HG02623 (cell line): ENCODE measurements around the gene TUBA1C.
A peak's percentile ranks its signal among the peaks of the same experiment; 100 is the strongest.
"Not testable (repeated sequence)": the region's sequence is repeated elsewhere in the genome, so short reads cannot be mapped to it uniquely, and the experiment has no call there.

Source experiments
- ATAC-seq: cut with Tn5 transposase; IDR thresholded peaks from one replicate; pipeline ENCODE4 v1.9.1; 2021; ENCODE audit warnings: moderate library complexity; ENCODE audit not compliant: unreplicated experiment

Gene TUBA1C

GRCh38 chr12:49255456-49255855, 9.4 kb upstream of the TUBA1C start:
- not testable (repeated sequence) for ATAC-seq

GRCh38 chr12:49255857-49256637, 8.8 kb upstream of the TUBA1C start:
- no peak for ATAC-seq

GRCh38 chr12:49257508-49258184, 7.2 kb upstream of the TUBA1C start:
- not testable (repeated sequence) for ATAC-seq

GRCh38 chr12:49259452-49259851, 5.4 kb upstream of the TUBA1C start:
- ATAC-seq, result no peak

DNA sequence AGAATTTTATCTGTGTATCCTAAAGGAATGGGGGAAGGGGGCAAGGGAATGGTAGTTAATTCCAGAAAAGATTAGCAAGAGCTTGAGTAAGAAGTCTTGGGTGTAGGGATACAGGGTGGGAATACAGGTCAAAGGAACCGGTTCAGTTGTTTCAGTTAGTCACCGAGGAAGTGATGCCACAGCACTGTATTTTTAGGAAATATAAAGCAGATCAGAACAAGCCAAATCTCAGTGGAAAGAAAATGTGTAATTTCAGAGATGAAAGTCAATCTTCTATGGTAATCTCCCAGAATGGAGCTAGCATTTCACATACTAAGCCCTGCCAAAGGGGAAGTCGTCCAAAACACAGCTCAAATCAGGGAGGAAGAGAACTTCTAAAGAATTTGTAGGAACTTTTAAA, 4.7 kb upstream of the TUBA1C start:
- no peak for ATAC-seq

GRCh38 chr12:49260571-49261363, 4.1 kb upstream of the TUBA1C start:
- ATAC-seq, result no peak

DNA sequence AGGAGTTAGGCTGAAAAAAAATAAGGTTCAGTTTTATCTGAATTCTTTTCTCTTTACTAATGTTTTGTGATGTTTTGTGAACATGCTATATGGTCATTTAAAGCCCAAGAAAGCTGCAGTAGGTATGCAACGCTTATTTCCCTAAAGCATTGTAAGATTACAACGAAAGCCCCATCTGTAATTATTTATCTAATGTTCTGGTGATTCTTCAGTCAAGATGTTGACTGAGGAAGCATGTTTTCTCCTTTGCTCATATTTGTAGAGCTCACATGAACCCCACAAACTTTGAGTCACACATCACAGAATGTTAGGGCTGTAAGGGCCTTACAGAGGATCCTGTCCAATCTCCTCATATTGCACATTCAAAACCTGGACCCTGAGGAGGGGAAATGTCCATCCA, 3.2 kb upstream of the TUBA1C start:
- no peak for ATAC-seq

- no peak for ATAC-seq
These were observed 1.5 kb upstream of the TUBA1C start for GRCh38 chr12:49263400-49263763.

DNA sequence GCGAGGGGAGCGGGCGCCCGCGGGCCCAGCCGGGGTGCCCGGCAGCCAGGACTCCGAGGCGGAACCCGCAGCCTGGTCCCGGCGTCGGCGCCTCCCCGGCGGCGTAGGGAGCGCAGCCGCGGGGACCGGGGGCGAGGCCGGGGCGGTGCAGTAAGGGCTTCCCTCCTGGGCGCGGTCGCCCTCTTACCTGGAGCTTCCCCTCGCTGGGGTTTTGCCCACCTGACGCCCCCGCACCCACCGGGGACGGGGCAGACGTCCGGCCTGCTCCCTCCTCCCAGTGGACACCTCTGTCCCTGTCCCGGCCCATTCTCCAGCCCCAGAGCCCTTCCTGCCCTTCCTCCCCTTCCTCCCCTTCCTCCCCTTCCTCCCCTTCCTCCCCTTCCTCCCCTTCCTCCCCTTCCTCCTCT, 413 bp upstream of the TUBA1C start:
- ATAC-seq, result peak; percentile 11

DNA sequence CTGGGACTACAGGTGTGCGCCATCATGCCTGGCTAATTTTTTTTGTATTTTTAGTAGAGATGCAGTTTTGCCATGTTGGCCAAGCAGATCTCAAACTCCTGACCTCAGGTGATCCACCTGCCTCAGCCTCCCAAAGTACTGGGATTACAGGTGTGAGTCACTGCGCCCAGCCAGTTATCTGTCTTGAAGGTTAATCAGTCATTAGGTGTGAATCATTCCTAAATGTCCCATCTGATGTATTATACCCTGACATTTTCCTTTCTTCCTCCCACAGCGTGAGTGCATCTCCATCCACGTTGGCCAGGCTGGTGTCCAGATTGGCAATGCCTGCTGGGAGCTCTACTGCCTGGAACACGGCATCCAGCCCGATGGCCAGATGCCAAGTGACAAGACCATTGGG, 4.3 kb downstream of the TUBA1C start:
- not testable (repeated sequence) for ATAC-seq

DNA sequence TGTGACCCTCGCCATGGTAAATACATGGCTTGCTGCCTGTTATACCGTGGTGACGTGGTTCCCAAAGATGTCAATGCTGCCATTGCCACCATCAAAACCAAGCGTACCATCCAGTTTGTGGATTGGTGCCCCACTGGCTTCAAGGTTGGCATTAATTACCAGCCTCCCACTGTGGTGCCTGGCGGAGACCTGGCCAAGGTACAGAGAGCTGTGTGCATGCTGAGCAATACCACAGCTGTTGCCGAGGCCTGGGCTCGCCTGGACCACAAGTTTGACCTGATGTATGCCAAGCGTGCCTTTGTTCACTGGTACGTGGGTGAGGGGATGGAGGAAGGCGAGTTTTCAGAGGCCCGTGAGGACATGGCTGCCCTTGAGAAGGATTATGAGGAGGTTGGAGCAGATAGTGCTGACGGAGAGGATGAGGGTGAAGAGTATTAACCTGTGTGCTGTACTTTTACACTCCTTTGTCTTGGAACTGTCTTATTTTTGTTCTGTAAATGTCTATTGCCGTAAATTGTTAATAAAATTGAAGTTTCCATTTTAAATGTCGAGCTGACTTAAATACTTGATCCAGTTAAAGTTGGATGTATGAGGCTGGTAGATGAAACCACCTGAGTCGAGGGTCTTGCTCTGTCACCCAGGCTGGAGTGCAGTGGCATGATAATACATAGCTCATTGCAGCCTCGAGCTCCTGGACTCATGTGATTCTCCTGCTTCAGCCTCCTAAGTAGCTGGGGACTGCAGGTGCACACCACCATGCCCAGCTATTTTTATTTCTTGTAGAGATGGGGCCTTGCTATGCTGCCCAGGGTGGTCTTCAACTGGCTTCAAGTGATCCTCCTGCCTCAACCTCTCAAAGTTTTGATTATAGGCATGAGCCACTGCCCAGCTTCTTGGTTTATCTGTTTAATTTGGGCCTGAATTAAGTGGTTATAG, 8.2 kb downstream of the TUBA1C start:
- no peak for ATAC-seq

DNA sequence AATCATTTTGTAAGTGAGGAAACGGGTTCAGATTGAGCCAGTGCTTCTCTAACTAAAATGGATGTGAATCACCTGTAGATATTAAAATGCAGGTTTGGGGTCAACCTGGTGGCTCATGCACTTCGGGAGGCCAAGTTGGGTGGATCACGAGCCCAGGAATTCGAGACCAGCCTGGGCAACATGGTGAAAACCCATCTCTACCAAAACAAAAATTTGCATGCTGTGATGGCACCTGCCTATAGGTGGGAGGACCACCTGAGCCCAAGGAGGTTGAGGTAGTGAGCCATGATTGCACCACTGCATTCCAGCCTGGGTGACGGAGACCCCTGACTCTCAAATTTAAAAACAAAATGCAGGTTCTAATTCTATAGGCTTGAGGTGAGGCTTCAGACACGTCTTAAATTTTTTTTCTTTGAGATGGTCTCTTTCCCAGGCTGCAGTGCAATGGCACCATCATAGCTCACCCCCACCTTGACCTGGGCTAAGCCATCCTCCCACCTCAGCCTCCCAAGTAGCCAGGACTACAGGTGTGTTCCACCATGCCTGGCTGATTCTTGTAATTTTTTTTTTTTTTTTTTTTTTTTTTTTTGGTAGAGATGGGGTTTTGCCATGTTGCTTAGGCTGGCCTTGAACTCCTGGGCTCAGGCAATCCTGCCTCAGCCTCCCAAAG, 9.0 kb downstream of the TUBA1C start:
- ATAC-seq, result no peak

- no peak for ATAC-seq
These were observed 9.7 kb downstream of the TUBA1C start for GRCh38 chr12:49274396-49275069.

DNA sequence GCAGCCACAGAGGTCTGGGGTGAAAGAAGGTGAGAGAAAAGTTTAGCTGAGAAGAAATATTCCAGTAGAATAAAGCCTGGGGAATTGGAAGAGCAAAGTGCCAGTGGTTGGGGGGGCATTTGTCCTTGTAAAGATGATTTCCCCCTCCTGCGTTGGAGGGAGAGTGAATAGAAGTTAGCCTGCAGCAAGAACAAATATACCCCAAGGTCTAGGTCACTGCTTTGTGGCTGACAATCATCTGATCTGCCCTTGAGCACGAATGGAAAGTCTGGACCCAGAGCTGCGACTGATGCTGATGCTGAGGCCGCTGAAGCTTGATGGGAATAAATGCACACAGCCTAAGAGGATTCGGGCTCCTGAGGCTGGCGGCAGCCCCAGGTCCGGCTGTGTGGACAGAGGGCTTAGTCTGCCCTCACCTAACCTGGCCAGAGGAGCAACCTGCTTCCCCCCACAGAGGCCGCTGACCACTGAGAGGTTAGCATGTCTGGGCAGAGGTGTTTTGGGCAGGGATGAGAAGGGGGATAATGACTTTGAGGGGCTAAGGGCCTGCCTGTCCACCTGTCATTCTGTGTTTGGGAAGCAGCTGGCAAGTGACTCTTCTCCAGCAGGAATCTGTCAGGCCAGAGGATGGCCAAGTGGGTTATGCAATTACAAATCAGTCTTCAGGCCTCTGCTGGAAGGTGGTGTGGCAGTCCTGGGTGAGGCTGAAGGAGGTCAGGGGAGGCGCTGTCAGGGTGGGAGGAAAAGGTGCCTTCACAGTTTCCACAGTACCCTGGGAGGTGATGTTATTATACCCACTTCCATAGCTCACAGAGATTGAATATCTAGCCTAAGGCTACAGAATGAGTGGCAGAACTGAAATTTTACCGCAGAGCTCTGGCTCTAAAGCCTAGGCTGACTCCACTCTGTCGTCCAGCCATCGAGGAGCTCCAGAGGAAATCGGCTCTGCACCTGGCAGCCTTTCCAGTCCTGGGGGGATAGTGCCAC, 11.7 kb downstream of the TUBA1C start:
- ATAC-seq, result no peak

GRCh38 chr12:49277466-49277865, 12.6 kb downstream of the TUBA1C start:
- ATAC-seq, result no peak

DNA sequence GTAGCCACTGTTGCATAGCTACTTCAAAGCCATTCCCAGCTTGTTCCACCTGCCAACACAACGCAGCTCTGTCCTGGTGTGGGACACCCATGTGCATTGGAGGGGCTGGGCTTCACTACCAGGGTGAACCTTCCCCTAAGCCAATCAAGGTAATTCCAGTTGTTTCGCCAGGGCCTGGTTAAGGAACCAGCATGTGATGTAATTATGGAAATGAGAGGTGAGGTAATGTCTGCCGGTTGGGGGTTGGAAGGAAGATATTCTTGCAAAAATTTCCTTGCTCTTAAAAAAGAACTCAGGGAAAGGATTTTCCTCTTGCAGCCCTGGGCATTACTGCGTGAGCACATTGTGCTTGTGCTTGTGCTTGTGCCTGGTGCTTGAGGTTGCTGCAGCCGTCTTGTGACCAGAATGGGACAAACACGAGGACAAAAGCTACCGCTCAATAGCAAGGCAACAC, 14.9 kb downstream of the TUBA1C start:
- no peak for ATAC-seq

DNA sequence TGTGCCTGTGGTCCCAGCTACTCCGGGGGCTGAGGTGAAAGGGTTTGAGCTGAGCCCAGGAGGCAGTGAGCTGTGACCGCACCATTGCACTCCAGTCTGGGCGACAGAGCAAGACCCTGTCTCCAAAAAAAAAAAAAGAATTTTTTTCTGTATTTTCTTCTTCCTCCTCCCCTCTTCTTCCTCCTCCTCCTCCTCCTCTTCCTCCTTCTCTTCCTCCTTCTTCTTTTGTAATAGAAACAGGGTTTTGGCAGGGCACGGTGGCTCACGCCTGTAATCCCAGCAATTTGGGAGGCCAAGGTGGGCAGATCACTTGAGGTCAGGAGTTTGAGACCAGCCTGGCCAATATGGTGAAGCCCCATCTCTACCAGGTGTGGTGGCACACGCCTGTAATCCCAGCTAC, 15.7 kb downstream of the TUBA1C start:
- ATAC-seq, result not testable (repeated sequence)

DNA sequence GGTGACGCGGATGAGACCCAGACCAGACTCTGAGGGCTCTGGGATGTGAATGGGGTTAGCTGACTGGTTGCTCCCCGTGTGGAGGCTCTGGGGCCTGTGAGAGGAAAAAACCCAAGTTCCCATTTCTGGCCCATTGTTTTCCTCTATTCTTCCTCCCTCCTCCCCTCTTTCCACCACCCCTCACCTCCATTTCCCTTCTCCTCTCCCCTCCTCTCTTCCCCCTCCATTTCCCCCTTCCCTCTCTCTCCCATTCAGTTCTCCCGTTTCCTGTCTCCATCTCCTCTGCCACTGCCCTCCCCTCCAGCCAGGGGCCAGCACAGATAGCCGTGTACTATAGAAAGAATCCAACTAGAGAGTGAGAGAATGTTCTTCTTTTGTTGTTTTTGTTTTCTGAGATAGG, 17.4 kb downstream of the TUBA1C start:
- ATAC-seq, result no peak
